GM10248 (cell line): ENCODE data around the gene CCDC201.

Source experiments
- CTCF ChIA-PET: fragments of 300-600 bp; sonication (Branson Sonifier 250); formaldehyde crosslinking; extraction: SDS; loops from one replicate; lab custom pipeline; 2021; ENCODE audit warnings: antibody characterized with exemption; lab: Yijun Ruan, JAX
- POLR2A ChIA-PET: fragments of 350-650 bp; sonication (Branson Sonifier 250); formaldehyde crosslinking; extraction: SDS; loops from one replicate; lab custom pipeline; 2020; ENCODE audit warnings: antibody characterized with exemption; lab: Yijun Ruan, JAX
- DNase-seq: peaks from one replicate; pipeline ENCODE4 v3.0.0; 2012; ENCODE audit errors: extremely low spot score
- CTCF ChIP-seq: IDR thresholded peaks from 2 replicates; pipeline ENCODE4 v1.5.1; 2012; ENCODE audit warnings: mild to moderate bottlenecking, low read depth; ENCODE audit errors: extremely low read depth, missing control alignments, control extremely low read depth

Gene CCDC201

GRCh38 chr7:45890902-45891461 is 18.1 kb upstream of the CCDC201 start:
- TF ChIP-seq CTCF = peak; percentile 53
- CTCF ChIA-PET = interaction anchor here (1.0 to 1.4 kb wide), 6 partner anchors 9 to 1197 kb away, joined by 3 to 6 read pairs (median 3); no protein-coding TSS in a partner anchor
- no peak for DNase-seq
- POLR2A ChIA-PET = no interaction called here

- ChIA-PET POLR2A (no interaction called here), CTCF (interaction anchor here (1.0 to 1.4 kb wide), 6 partner anchors 10 to 1198 kb away, joined by 3 to 6 read pairs (median 3); no protein-coding TSS in a partner anchor)
- TF ChIP-seq CTCF = no peak
- no peak for DNase-seq
These were observed 17.4 kb upstream of the CCDC201 start for GRCh38 chr7:45890125-45890901.

- no peak for TF ChIP-seq CTCF
- ChIA-PET CTCF (no interaction called here), POLR2A (no interaction called here)
- DNase-seq = no peak
These were observed 16.6 kb upstream of the CCDC201 start for GRCh38 chr7:45889367-45890067.

- CTCF ChIA-PET = no interaction called here
- no peak for DNase-seq
- POLR2A ChIA-PET = no interaction called here
- no peak for TF ChIP-seq CTCF
These were observed 16.1 kb upstream of the CCDC201 start for GRCh38 chr7:45888993-45889366.

GRCh38 chr7:45888185-45888992 is 15.5 kb upstream of the CCDC201 start, which contains the start of gene IGFBP1:
Gene IGFBP1, plus strand, starts transcription at chr7:45888488. Its CDS starts 165 bp downstream, at chr7:45888653.
- POLR2A ChIA-PET = no interaction called here
- no peak for DNase-seq
- TF ChIP-seq CTCF = no peak
- CTCF ChIA-PET = no interaction called here
